GM18873 (cell line): ENCODE measurements around the gene AGTPBP1.

Experiments
- ATAC-seq: cut with Tn5 transposase; IDR thresholded peaks from one replicate; pipeline ENCODE4 v1.9.1; 2021; ENCODE audit warnings: mild to moderate bottlenecking, moderate library complexity, moderate number of reproducible peaks; ENCODE audit not compliant: unreplicated experiment, low FRiP score

AGTPBP1 gene

DNA sequence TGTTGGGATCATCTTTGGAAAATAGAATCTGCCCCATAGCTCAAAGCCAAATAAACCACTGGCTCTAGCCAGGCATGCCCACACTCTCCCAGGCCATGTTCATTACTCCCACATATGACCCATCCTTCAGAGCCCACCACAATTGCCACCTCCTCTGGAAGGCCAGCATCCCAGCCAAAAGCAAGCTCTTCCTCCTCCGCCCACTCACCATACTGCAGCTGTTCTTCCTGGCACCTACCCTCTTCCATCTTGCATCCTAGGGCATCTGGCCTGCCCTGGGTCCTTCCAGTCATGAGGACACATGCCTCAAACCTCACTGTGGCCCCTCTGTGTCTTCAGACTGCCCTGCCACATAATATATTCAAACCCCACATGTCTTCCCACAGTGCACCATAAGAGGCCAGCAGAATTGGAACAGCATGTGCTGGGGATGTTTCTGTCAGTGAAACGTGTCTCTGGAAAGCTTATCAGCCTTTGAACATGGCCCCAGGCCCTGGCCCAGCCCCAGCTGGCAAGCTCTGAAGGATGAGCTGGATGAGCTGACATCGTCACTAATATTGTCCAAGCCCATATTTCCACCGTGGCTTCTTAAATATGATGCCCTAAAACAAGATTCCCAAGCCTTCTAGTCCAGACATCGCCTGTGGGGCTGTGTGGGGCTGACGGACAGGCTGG, 230.8 kb downstream of the AGTPBP1 start:
- ATAC-seq: no peak

DNA sequence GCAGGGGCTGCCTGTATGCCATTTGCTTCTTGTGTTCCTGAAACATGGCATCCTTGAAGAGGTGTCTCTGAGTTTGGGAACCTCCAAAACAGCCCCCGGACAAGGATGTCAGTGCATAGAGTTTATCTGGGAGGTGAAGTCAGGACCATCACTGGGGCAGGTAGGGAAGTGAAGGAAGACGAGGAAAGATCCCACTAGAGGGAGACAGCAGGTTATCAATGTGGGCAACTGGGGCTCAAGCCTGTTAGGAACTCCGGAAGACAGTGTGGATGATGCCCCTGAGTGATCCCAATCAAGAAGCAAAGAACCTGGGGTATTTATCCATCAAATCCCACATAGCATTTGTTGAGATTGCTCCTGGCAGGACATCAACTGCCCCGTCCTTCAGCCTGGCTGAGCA, 233.1 kb downstream of the AGTPBP1 start:
- no peak for ATAC-seq

GRCh38 chr9:85505612-85506011, 236.1 kb downstream of the AGTPBP1 start:
- no peak for ATAC-seq

GRCh38 chr9:85502815-85503655, 238.7 kb downstream of the AGTPBP1 start:
- ATAC-seq: no peak

DNA sequence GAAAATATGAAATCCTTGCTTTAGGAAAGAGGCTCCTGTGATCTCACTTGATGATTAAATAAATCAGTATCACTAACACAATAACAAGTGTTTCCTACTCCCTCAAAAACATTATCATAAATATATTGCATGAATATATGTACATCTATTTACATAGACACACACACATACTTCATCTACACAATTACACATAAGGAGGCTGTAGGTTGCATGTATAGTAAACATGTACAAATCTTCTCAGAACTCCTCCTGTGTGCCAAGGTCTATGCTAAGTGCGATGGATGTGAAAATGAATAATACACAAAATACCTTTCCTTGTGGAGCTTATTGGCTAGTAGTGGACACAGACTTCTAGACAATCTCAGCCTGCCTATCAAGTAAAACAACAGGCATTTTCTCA, 239.9 kb downstream of the AGTPBP1 start:
- no peak for ATAC-seq

DNA sequence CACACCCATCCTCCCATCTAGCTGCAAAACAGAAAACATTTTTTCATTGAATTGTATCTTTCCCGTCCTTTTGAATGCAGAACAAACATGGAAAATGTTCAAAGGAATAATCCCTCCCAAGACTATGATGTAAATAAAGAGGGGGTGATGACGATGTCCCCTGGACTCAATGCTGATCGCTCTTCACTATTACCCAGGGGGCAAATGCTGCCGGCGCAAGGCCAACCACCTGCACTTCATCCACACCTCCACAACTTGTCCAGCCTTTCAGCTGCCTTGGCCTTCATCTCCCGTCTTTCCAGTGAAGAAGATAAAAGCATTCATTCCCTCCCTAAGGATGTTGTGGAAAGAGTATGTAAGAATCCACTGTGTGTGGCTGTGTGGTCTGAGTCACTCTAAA, 240.3 kb downstream of the AGTPBP1 start:
- ATAC-seq: no peak
